ENCODE measurements around the gene KLHL35. TPM values are rescaled to one million over a fixed set of nuclear protein-coding genes. Genes with fewer than 3 reads are reported as not detected.
A peak's percentile ranks its signal among the peaks of the same experiment; 100 is the strongest.

Gene KLHL35
- total RNA-seq, 1 experiment from 2014 or later = 1.3 TPM

DNA sequence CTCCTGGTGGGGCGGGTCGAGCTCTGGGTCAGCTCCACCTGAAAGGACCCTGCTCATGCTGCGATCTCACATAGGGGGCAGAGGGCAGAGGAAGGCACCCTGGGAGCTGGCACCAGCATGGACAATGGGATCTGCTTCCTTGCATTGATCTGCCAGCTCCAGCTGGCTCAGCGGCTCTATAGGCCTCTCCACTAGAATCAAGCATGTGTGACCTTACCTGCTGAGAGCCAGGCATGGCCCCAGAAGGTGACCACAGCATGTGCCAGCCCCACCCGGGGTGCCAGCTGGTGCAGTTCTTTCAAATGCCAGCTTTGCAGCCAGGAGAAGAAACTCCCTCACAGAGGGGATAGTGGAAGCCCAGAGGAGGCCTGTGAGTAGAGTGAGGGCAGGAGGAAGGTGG, 22.0 kb upstream of the KLHL35 start:
- H3K36me3 Mint-ChIP-seq (ENCODE audit: insufficient read depth, unreplicated experiment) = no peaks in the 10 kb centered on the region
- DNase-seq = no peak
- H3K9me3 Mint-ChIP-seq (ENCODE audit: low read depth, unreplicated experiment) = no peaks in the 10 kb centered on the region
- no peaks in the 10 kb centered on the region for H3K4me1 Mint-ChIP-seq (ENCODE audit: low read depth, unreplicated experiment)
- H3K27ac Mint-ChIP-seq (ENCODE audit: unreplicated experiment) = no peak overlapping the region
- intact Hi-C loops (cut with micrococcal nuclease; ENCODE audit: unreplicated experiment) = no loop called here
- no TSS peak for BruUV-seq (replicated peaks)
- TF ChIP-seq, protein P1, sequence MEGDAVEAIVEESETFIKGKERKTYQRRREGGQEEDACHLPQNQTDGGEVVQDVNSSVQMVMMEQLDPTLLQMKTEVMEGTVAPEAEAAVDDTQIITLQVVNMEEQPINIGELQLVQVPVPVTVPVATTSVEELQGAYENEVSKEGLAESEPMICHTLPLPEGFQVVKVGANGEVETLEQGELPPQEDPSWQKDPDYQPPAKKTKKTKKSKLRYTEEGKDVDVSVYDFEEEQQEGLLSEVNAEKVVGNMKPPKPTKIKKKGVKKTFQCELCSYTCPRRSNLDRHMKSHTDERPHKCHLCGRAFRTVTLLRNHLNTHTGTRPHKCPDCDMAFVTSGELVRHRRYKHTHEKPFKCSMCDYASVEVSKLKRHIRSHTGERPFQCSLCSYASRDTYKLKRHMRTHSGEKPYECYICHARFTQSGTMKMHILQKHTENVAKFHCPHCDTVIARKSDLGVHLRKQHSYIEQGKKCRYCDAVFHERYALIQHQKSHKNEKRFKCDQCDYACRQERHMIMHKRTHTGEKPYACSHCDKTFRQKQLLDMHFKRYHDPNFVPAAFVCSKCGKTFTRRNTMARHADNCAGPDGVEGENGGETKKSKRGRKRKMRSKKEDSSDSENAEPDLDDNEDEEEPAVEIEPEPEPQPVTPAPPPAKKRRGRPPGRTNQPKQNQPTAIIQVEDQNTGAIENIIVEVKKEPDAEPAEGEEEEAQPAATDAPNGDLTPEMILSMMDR (IDR thresholded peaks at IDR 0.05; ENCODE audit: unreplicated experiment) = no peak
- CTCF ChIA-PET = no interaction called here
- H3K4me3 Mint-ChIP-seq (ENCODE audit: low read depth, unreplicated experiment) = no peak overlapping the region
- H3K27me3 Mint-ChIP-seq (ENCODE audit: unreplicated experiment) = peaks cover 56% of the 10 kb centered on the region

GRCh38 chr11:75453916-75454655, 21.1 kb upstream of the KLHL35 start:
- intact Hi-C loops (cut with micrococcal nuclease; ENCODE audit: unreplicated experiment) = no loop called here
- no peaks in the 10 kb centered on the region for H3K36me3 Mint-ChIP-seq (ENCODE audit: insufficient read depth, unreplicated experiment)
- CTCF ChIA-PET = no interaction called here
- H3K27me3 Mint-ChIP-seq (ENCODE audit: unreplicated experiment) = peaks cover 66% of the 10 kb centered on the region
- TF ChIP-seq, protein P1 (IDR thresholded peaks at IDR 0.05; ENCODE audit: unreplicated experiment) = no peak
- H3K4me3 Mint-ChIP-seq (ENCODE audit: low read depth, unreplicated experiment) = no peak overlapping the region
- H3K27ac Mint-ChIP-seq (ENCODE audit: unreplicated experiment) = no peak overlapping the region
- DNase-seq = no peak
- H3K4me1 Mint-ChIP-seq (ENCODE audit: low read depth, unreplicated experiment) = no peaks in the 10 kb centered on the region
- H3K9me3 Mint-ChIP-seq (ENCODE audit: low read depth, unreplicated experiment) = no peaks in the 10 kb centered on the region
- no TSS peak for BruUV-seq (replicated peaks)

DNA sequence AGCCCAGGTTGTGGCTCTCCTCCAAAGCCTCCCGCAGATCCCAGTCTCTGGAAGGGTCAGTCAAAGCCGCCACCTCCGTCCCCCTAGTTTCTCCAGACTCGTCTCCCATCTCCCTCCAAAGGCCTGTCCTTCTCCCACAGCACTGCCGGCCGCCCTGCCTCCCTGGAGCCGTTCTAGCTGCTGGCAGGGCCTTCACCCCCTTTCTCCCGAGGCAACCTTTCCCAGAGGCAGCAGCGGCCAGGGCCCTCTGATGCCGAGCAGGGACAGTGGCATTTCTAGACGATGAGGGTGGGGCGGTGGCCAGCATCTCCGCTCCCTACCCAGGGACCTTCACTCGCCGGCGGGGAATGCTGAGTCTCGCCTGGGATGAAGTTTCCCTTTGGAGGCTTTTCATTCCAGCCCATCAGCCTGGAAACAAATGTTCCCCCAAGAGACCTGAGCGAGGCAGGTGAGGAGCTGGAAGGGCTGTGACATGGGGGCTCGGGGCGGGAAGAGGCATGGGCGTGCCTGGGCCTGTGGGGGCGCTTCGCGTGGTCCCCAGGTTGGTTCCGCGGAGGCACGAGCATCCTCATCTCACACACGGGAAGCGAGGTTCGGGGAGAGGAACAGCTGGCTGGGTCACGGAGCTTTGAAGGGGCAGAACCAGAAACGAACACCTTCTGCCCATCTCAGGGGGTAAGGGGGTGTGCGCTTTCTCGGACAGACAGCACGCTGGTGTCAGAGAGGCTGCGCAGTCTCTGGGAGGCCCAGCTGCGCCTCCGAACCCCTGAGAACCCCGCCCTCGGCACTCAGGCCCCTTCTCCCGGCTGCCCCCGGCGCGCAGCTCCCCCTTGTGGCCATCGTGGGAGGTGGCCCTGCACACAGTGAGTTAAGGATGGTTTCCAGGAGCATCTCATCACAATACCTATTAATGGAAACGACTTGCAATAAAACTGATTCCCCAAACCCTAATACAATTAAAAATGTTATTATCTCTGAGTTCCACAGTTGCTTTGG, 18.1 kb upstream of the KLHL35 start:
- intact Hi-C loops (cut with micrococcal nuclease; ENCODE audit: unreplicated experiment) = no loop called here
- CTCF ChIA-PET = no interaction called here
- Mint-ChIP-seq H3K27me3 (ENCODE audit: unreplicated experiment) (peaks cover 67% of the 10 kb centered on the region), H3K4me3 (ENCODE audit: low read depth, unreplicated experiment) (no peak overlapping the region), H3K27ac (ENCODE audit: unreplicated experiment) (no peak overlapping the region), H3K9me3 (ENCODE audit: low read depth, unreplicated experiment) (no peaks in the 10 kb centered on the region), H3K4me1 (ENCODE audit: low read depth, unreplicated experiment) (no peaks in the 10 kb centered on the region), H3K36me3 (ENCODE audit: insufficient read depth, unreplicated experiment) (no peaks in the 10 kb centered on the region)
- TF ChIP-seq, protein P1 (IDR thresholded peaks at IDR 0.05; ENCODE audit: unreplicated experiment) = peak; percentile 81
- no TSS peak for BruUV-seq (replicated peaks)
- DNase-seq = peak; percentile 49

DNA sequence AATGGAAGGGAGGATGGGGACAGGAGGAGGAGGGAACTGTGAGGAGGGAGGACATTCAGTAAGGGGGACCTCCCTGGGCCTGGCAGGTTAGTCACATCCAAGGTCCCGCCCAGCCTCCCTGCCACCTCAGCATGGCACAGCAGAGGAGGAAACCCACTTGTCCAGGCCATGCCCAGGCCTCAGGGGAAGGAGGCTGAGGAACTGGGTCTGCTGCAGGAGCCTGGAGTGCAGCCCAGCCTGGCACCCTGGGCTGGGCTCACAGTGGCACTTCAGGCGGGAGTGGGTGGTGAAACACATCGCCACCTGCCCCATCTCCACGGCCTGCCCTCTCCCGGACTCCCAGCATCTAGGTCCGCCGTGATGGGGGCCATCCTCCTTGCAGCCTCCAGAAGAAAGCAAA, 17.2 kb upstream of the KLHL35 start:
- peaks cover 1% of the 10 kb centered on the region for H3K36me3 Mint-ChIP-seq (ENCODE audit: insufficient read depth, unreplicated experiment)
- DNase-seq = no peak
- intact Hi-C loops (cut with micrococcal nuclease; ENCODE audit: unreplicated experiment) = no loop called here
- CTCF ChIA-PET = no interaction called here
- no peaks in the 10 kb centered on the region for H3K9me3 Mint-ChIP-seq (ENCODE audit: low read depth, unreplicated experiment)
- no peaks in the 10 kb centered on the region for H3K4me1 Mint-ChIP-seq (ENCODE audit: low read depth, unreplicated experiment)
- H3K4me3 Mint-ChIP-seq (ENCODE audit: low read depth, unreplicated experiment) = no peak overlapping the region
- H3K27me3 Mint-ChIP-seq (ENCODE audit: unreplicated experiment) = peaks cover 58% of the 10 kb centered on the region
- H3K27ac Mint-ChIP-seq (ENCODE audit: unreplicated experiment) = no peak overlapping the region
- TF ChIP-seq, protein P1 (IDR thresholded peaks at IDR 0.05; ENCODE audit: unreplicated experiment) = no peak
- BruUV-seq (replicated peaks) = no TSS peak

Data from Calu3 (cell line).